Stomach (tissue), 19 donors: Measurements from ENCODE around the gene CARF. TPM values are rescaled to one million over a fixed set of nuclear protein-coding genes. Genes with fewer than 3 reads are reported as not detected.
A peak's percentile ranks its signal among the peaks of the same experiment; 100 is the strongest.

ENCODE experiments used
- DNase-seq, 2 donors: peaks; one replicate each; pipeline versions ENCODE4 v3.0.0 to v3.0.0-alpha.2; 2013 to 2019
- H3K27ac ChIP-seq, 5 donors: fragments of 200-600 bp in 4 of 5; sonication (generic) in 4 of 5; one replicate each; pipeline ENCODE4 v1.5.1; 2013 to 2019; ENCODE audit warnings: mild to moderate bottlenecking in 1 of 5, moderate library complexity in 1 of 5
- H3K27me3 ChIP-seq, 3 donors: fragments of 200-600 bp; sonication (generic); one replicate each; pipeline ENCODE4 v1.5.1; 2017 to 2019; ENCODE audit warnings: mixed run types in 1 of 3
- H3K36me3 ChIP-seq, 4 donors: fragments of 200-600 bp; sonication (generic); 1 replicate in 3 of 4; 2 replicates in 1 of 4; pipeline ENCODE4 v1.5.1; 2016 to 2019
- H3K4me1 ChIP-seq, 4 donors: fragments of 200-600 bp; sonication (generic); one replicate each; pipeline ENCODE4 v1.5.1; 2016 to 2019
- H3K4me3 ChIP-seq, 4 donors: fragments of 200-600 bp; sonication (generic) in 3 of 4; one replicate each; pipeline ENCODE4 v1.5.1; 2016 to 2019; ENCODE audit warnings: mild to moderate bottlenecking in 1 of 4
- H3K9me3 ChIP-seq, 4 donors: fragments of 200-600 bp; sonication (generic); one replicate each; pipeline ENCODE4 v1.5.1; 2016 to 2019
- CTCF ChIP-seq, 7 experiments: fragments of 450-650 bp in 4 of 7; fragments of 200-600 bp in 3 of 7; sonication (generic) in 3 of 7; IDR thresholded peaks; one replicate each; pipeline ENCODE4 v1.5.1; 2016 to 2019; ENCODE audit warnings: antibody characterized with exemption in 7 of 7, control low read depth in 2 of 7, mild to moderate bottlenecking in 1 of 7
- EP300 ChIP-seq: sonication (generic); formaldehyde crosslinking; IDR thresholded peaks from one replicate; pipeline ENCODE4 v1.6.1; 2017; ENCODE audit warnings: antibody characterized with exemption
- POLR2A ChIP-seq, 4 donors: fragments of 450-650 bp; IDR thresholded peaks; one replicate each; pipeline ENCODE4 v1.6.1; 2016; ENCODE audit warnings: antibody characterized with exemption in 4 of 4, control low read depth in 2 of 4, mild to moderate bottlenecking in 1 of 4, moderate library complexity in 1 of 4
- POLR2AphosphoS5 ChIP-seq, 3 donors: sonication (generic); formaldehyde crosslinking; IDR thresholded peaks; one replicate each; pipeline ENCODE4 v1.6.1; 2016; ENCODE audit warnings: antibody characterized with exemption in 3 of 3
- WGBS, 5 donors: extraction: QIAGEN DNeasy Blood & Tissue Kit in 3 of 5; methylation state at CpG; one replicate each; pipeline versions ENCODE4 v1.1.5 to v1.1.7; 2013 to 2018; 5-methylcytosine and 5-hydroxymethylcytosine counted together
- intact Hi-C: fragments of 100-400 bp; cut with DNase I; formaldehyde crosslinking; loops from one replicate; pipeline ENCODE4 v1.15.1; 2023; ENCODE audit warnings: low total_unique reads
- long read RNA-seq, 10 donors: transcript quantifications; one replicate each; lab custom pipeline, GENCODE V29; 2026
- polyA plus RNA-seq, 3 donors: library from polyadenylated mRNA; stranded (reverse); fragments of 200-250 nt; gene quantifications; one replicate each; pipeline ENCODE4 v1.2.3, GENCODE V29; 2013
- total RNA-seq, 5 donors: library from RNA; depleted of rRNA; stranded (reverse); fragments of >200 nt; gene quantifications; one replicate each; pipeline versions ENCODE4 v1.1.0 to v1.2.3, GENCODE V29; 2014 to 2016
- donor health status: healthy with polysubstance abuse.
- donor health status: Bipolar disorder and iron deficiency.
- donor health status: healthy.

Gene CARF
- total RNA-seq (10 to 100 TPM; 16.5 to 30.9 (median 23.9) TPM), polyA plus RNA-seq (1 to 10 TPM; 1.8 to 5.2 (median 2.3) TPM)
- long read RNA-seq, donor 1: 0 reads
- long read RNA-seq, donor 2: 0 reads
- long read RNA-seq, donor 3, full-length matches to known transcripts: 1 of 1 reads
- long read RNA-seq, donor 3, partial matches to known transcripts: 0 of 1 reads
- long read RNA-seq, donor 3, other reads (novel, unspliced or antisense): 0 of 1 reads
- long read RNA-seq, donor 4: 0 reads
- long read RNA-seq, donor 5: 0 reads
- long read RNA-seq, donor 6: 0 reads
- long read RNA-seq, donor 7: 0 reads
- long read RNA-seq, donor 8: 0 reads
- long read RNA-seq, donor 9: 0 reads
- long read RNA-seq, donor 10, full-length matches to known transcripts: 1 of 1 reads
- long read RNA-seq, donor 10, partial matches to known transcripts: 0 of 1 reads
- long read RNA-seq, donor 10, other reads (novel, unspliced or antisense): 0 of 1 reads

- Histone ChIP-seq H3K4me1 (peaks cover 13 to 46% (median 31%) of the 10 kb centered on the region in 4 donors), H3K27me3 (no peaks in the 10 kb centered on the region), H3K27ac (peak within 1 kb of the TSS; percentile 73 to 93 (median 91)), H3K36me3 (peaks cover 0 to 3% (median 2%) of the 10 kb centered on the region in 4 donors), H3K9me3 (no peaks in the 10 kb centered on the region), H3K4me3 (peak within 1 kb of the TSS; percentile 60 to 87 (median 78))
- TF ChIP-seq CTCF (IDR thresholded peaks at IDR 0.05) (no peak), POLR2A (IDR thresholded peaks at IDR 0.05) (no peak), POLR2AphosphoS5 (IDR thresholded peaks at IDR 0.05) (peak; percentile 61 to 91 (median 82)), EP300 (no peak)
- intact Hi-C loops: no loop called here
- 0 to 1% (median 0%) methylated on average over 38 to 39 of the region's 39 CpGs for WGBS, 5 donors
- DNase-seq: peak; percentile 95 to 98
These were observed at the start of gene CARF, which contains the start of gene WDR12 for GRCh38 chr2:202911512-202912341. CARF (plus strand) TSS chr2:202912275; CDS start chr2:202941903, 29,628 bp downstream. WDR12 (minus strand) TSS chr2:202911673; CDS start chr2:202911476, 197 bp downstream.

GRCh38 chr2:202870431-202871299 is 41.4 kb upstream of the CARF start:
- WGBS, 5 donors: 2 to 4% (median 3%) methylated on average over 37 of the region's 37 CpGs
- Histone ChIP-seq H3K36me3 (no peaks in the 10 kb centered on the region), H3K9me3 (no peaks in the 10 kb centered on the region), H3K27me3 (no peaks in the 10 kb centered on the region), H3K4me1 (peaks cover 0 to 20% (median 14%) of the 10 kb centered on the region in 4 donors), H3K27ac (peak overlapping the region; percentile 81 to 93 (median 84)), H3K4me3 (peak overlapping the region; percentile 69 to 89 (median 86))
- intact Hi-C loops: no loop called here
- peak; percentile 58 to 91 for DNase-seq
- TF ChIP-seq POLR2AphosphoS5 (IDR thresholded peaks at IDR 0.05) (peak in 2 of 3 donors; percentile 13 to 29), CTCF (IDR thresholded peaks at IDR 0.05) (peak in 4 of 7 experiments; percentile 16 to 37 (median 26)), POLR2A (IDR thresholded peaks at IDR 0.05) (no peak)

- peak within 1 kb of the TSS; percentile 69 to 89 (median 86) for H3K4me3 ChIP-seq
- no peaks in the 10 kb centered on the region for H3K9me3 ChIP-seq
- peak; percentile 57 to 92 for DNase-seq
- intact Hi-C loops: no loop called here
- TF ChIP-seq POLR2A (IDR thresholded peaks at IDR 0.05): no peak
- peak in 1 of 3 donors; percentile 18 for TF ChIP-seq POLR2AphosphoS5 (IDR thresholded peaks at IDR 0.05)
- peak in 1 of 7 experiments; percentile 4 for TF ChIP-seq CTCF (IDR thresholded peaks at IDR 0.05)
- no peak for TF ChIP-seq EP300
- H3K4me1 ChIP-seq: peaks cover 0 to 20% (median 14%) of the 10 kb centered on the region in 4 donors
- H3K27me3 ChIP-seq: no peaks in the 10 kb centered on the region
- H3K36me3 ChIP-seq: no peaks in the 10 kb centered on the region
- 0 to 1% (median 1%) methylated on average over 31 to 93 of the region's 93 CpGs for WGBS, 5 donors
- peak within 1 kb of the TSS; percentile 81 to 93 (median 84) for H3K27ac ChIP-seq
These were observed 40.6 kb upstream of the CARF start, which contains the start of gene ICA1L for GRCh38 chr2:202871300-202872141. ICA1L (minus strand) TSS chr2:202871766; CDS start chr2:202829009, 42,757 bp downstream.
